ENCODE data around the gene MIF4GD. TPM values are rescaled to one million over a fixed set of nuclear protein-coding genes. Genes with fewer than 3 reads are reported as not detected.

MIF4GD gene
- total RNA-seq, 2 experiments from 2014 or later = 56.9 to 58.5 TPM

DNA sequence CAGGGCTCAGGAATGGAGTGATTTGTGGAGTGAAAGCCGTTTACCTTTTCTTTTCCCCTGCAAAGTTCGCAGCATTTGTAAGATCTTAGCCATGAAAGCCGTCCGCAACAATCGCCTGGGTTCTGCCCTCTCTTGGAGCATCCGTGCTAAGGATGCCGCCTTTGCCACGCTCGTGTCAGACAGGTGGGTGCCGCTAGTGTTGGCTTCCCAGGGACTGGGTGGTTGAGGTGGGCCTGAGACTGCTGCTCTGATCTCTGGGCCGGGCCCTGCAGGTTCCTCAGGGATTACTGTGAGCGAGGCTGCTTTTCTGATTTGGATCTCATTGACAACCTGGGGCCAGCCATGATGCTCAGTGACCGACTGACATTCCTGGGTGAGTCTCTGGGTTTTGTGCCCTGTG lies 38.2 kb downstream of the MIF4GD start:
- Mint-ChIP-seq H3K4me3 (no peak overlapping the region), H3K36me3 (peaks cover 57% of the 10 kb centered on the region), H3K4me1 (no peaks in the 10 kb centered on the region), H3K27ac (no peak overlapping the region), H3K9me3 (ENCODE audit: low read depth) (no peaks in the 10 kb centered on the region), H3K27me3 (no peaks in the 10 kb centered on the region)
- DNase-seq = no peak
- ATAC-seq = no peak
- CTCF ChIA-PET = interaction anchor here (0.9 to 1.3 kb wide), 2 partner anchors 119 to 272 kb away, joined by 4 read pairs; no protein-coding TSS in a partner anchor

DNA sequence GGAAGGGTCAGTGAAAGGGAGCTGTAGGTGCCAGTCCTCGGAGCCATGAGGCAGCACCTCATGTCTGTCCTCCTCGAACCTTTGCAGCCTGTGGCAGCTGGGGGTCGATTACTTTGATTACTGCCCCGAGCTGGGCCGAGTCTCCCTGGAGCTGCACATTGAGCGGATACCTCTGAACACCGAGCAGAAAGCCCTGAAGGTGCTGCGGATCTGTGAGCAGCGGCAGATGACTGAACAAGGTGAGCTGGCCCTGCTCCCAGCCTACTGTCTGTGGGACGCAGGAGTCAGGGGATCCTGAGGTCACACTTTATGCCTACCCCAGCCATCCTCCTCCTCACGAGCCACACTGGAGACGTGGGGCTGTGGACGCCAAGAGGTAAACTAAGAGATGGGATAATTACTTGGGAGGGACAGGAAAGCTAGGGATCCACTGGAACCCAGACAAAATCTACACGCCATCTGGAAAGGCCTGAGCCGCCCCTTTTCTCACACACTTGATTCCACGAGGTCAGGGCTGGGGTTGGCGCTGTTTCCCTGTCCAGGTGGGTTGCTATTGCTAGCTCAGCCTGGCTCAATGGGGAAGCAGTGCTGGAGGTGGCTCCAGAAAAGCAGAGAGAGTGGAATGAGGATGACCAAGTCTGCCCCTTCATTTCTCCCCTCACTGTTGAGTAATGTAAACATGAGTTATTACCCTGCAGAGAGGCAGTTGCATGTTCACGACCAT lies 39.1 kb downstream of the MIF4GD start:
- Mint-ChIP-seq H3K27ac (no peak overlapping the region), H3K9me3 (ENCODE audit: low read depth) (no peaks in the 10 kb centered on the region), H3K4me3 (no peak overlapping the region), H3K36me3 (peaks cover 54% of the 10 kb centered on the region), H3K27me3 (no peaks in the 10 kb centered on the region), H3K4me1 (no peaks in the 10 kb centered on the region)
- DNase-seq (no peak), ATAC-seq (no peak)
- CTCF ChIA-PET = interaction anchor here (0.6 to 1.4 kb wide), 3 partner anchors 30 to 318 kb away, joined by 3 to 4 read pairs (median 3); no protein-coding TSS in a partner anchor

GRCh38 chr17:75231071-75231470 lies 40.0 kb downstream of the MIF4GD start:
- DNase-seq (no peak), ATAC-seq (no peak)
- no peaks in the 10 kb centered on the region for H3K4me1 Mint-ChIP-seq
- H3K4me3 Mint-ChIP-seq = no peak overlapping the region
- no peaks in the 10 kb centered on the region for H3K27me3 Mint-ChIP-seq
- H3K9me3 Mint-ChIP-seq (ENCODE audit: low read depth) = no peaks in the 10 kb centered on the region
- CTCF ChIA-PET = interaction anchor here (1.4 to 3.6 kb wide), 2 partner anchors 9 to 30 kb away, joined by 3 to 23 read pairs; no protein-coding TSS in a partner anchor
- H3K36me3 Mint-ChIP-seq = peaks cover 54% of the 10 kb centered on the region
- H3K27ac Mint-ChIP-seq = no peak overlapping the region

- CTCF ChIA-PET = interaction anchor here (1.1 to 3.6 kb wide), 4 partner anchors 11 to 115 kb away, joined by 3 to 23 read pairs (median 4); no protein-coding TSS in a partner anchor
- no peaks in the 10 kb centered on the region for H3K27me3 Mint-ChIP-seq
- H3K9me3 Mint-ChIP-seq (ENCODE audit: low read depth) = no peaks in the 10 kb centered on the region
- ATAC-seq (no peak), DNase-seq (no peak)
- no peaks in the 10 kb centered on the region for H3K4me1 Mint-ChIP-seq
- no peak overlapping the region for H3K4me3 Mint-ChIP-seq
- H3K36me3 Mint-ChIP-seq = peaks cover 56% of the 10 kb centered on the region
- no peak overlapping the region for H3K27ac Mint-ChIP-seq
Observed at GRCh38 chr17:75228847-75229246, 42.2 kb downstream of the MIF4GD start.

DNA sequence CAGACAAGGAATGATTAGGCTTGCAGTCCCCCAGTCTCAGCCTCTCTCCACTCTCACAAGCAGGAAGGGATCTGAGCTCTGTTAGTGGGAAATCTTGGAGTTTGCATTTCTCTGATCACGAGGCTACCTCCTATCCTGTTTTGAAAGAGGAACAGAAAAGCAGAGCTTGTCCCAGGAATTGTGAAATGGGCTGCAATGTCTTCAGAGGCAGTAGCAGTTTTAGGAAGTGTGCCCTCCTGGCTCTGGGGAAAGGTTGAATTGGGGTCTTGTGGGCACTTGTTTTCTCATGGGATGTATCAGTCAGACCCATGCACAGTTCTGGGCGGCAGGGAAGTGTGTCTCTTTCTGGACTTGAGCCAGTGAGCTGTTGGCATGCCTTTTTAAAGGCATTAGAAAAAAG lies 42.7 kb downstream of the MIF4GD start:
- CTCF ChIA-PET = interaction anchor here (1.1 to 3.6 kb wide), 4 partner anchors 12 to 114 kb away, joined by 3 to 23 read pairs (median 4); no protein-coding TSS in a partner anchor
- Mint-ChIP-seq H3K9me3 (ENCODE audit: low read depth) (no peaks in the 10 kb centered on the region), H3K4me3 (no peak overlapping the region), H3K4me1 (no peaks in the 10 kb centered on the region), H3K36me3 (peaks cover 58% of the 10 kb centered on the region), H3K27me3 (no peaks in the 10 kb centered on the region), H3K27ac (no peak overlapping the region)
- ATAC-seq (no peak), DNase-seq (no peak)

- no peaks in the 10 kb centered on the region for H3K4me1 Mint-ChIP-seq
- H3K9me3 Mint-ChIP-seq (ENCODE audit: low read depth) = no peaks in the 10 kb centered on the region
- H3K27ac Mint-ChIP-seq = no peak overlapping the region
- H3K36me3 Mint-ChIP-seq = peaks cover 55% of the 10 kb centered on the region
- DNase-seq (no peak), ATAC-seq (no peak)
- CTCF ChIA-PET = interaction anchor here (3.6 kb wide), 1 partner anchor 12 kb away, joined by 23 read pairs; no protein-coding TSS in a partner anchor
- H3K4me3 Mint-ChIP-seq = no peak overlapping the region
- no peaks in the 10 kb centered on the region for H3K27me3 Mint-ChIP-seq
Observed at GRCh38 chr17:75227729-75228128, 43.3 kb downstream of the MIF4GD start.

DNA sequence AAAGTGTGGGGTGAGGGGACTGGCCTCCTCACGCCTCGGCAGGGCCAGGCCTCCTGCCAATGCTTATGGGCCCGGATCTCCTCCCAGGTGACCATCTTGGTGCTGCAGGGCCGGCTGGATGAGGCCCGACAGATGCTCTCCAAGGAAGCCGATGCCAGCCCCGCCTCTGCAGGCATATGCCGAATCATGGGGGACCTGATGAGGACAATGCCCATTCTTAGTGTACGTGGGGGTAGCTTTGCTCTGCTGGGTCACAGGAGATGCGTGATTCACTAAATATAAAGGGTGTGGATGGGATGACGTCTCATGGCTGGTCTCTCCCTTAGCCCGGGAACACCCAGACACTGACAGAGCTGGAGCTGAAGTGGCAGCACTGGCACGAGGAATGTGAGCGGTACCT lies 46.0 kb downstream of the MIF4GD start:
- CTCF ChIA-PET = interaction anchor here (0.5 to 1.6 kb wide), 5 partner anchors 13 to 111 kb away, joined by 3 to 4 read pairs (median 3); no protein-coding TSS in a partner anchor
- no peaks in the 10 kb centered on the region for H3K4me1 Mint-ChIP-seq
- no peaks in the 10 kb centered on the region for H3K9me3 Mint-ChIP-seq (ENCODE audit: low read depth)
- DNase-seq (no peak), ATAC-seq (no peak)
- no peak overlapping the region for H3K27ac Mint-ChIP-seq
- H3K36me3 Mint-ChIP-seq = peaks cover 44% of the 10 kb centered on the region
- H3K27me3 Mint-ChIP-seq = no peaks in the 10 kb centered on the region
- no peak overlapping the region for H3K4me3 Mint-ChIP-seq

GRCh38 chr17:75219815-75220214 lies 51.2 kb downstream of the MIF4GD start:
- H3K9me3 Mint-ChIP-seq (ENCODE audit: low read depth) = no peaks in the 10 kb centered on the region
- no peak overlapping the region for H3K4me3 Mint-ChIP-seq
- H3K27ac Mint-ChIP-seq = no peak overlapping the region
- H3K4me1 Mint-ChIP-seq = no peaks in the 10 kb centered on the region
- ATAC-seq (no peak), DNase-seq (no peak)
- peaks cover 47% of the 10 kb centered on the region for H3K36me3 Mint-ChIP-seq
- no peaks in the 10 kb centered on the region for H3K27me3 Mint-ChIP-seq
- CTCF ChIA-PET = interaction anchor here (0.7 to 2.5 kb wide), 5 partner anchors 11 to 23 kb away, joined by 3 to 9 read pairs (median 6); no protein-coding TSS in a partner anchor

GRCh38 chr17:75218131-75218530 lies 52.9 kb downstream of the MIF4GD start:
- H3K27me3 Mint-ChIP-seq = no peaks in the 10 kb centered on the region
- no peak overlapping the region for H3K27ac Mint-ChIP-seq
- CTCF ChIA-PET = interaction anchor here (1.4 kb wide), 1 partner anchor 46 kb away, joined by 4 read pairs; no protein-coding TSS in a partner anchor
- H3K36me3 Mint-ChIP-seq = peaks cover 48% of the 10 kb centered on the region
- ATAC-seq (no peak), DNase-seq (no peak)
- no peaks in the 10 kb centered on the region for H3K4me1 Mint-ChIP-seq
- no peak overlapping the region for H3K4me3 Mint-ChIP-seq
- no peaks in the 10 kb centered on the region for H3K9me3 Mint-ChIP-seq (ENCODE audit: low read depth)

Other genes starting within 250 kb of the MIF4GD start
- gene ATP5PD, start 224.3 kb downstream of the MIF4GD start, total RNA-seq = 100 to 1,000 TPM; 188 to 210 TPM
- gene KCTD2, start 224.0 kb downstream of the MIF4GD start, total RNA-seq = 10 to 100 TPM; 16.8 to 19.1 TPM
- gene SLC16A5, start 183.3 kb downstream of the MIF4GD start, total RNA-seq = 1 to 10 TPM; 2.3 to 3.2 TPM
- gene ARMC7, start 161.3 kb downstream of the MIF4GD start, total RNA-seq = 10 to 100 TPM; 13.5 to 14.5 TPM
- gene NT5C, start 139.5 kb downstream of the MIF4GD start, total RNA-seq = 10 to 100 TPM; 65.2 to 73.1 TPM
- gene JPT1, start 116.7 kb downstream of the MIF4GD start, total RNA-seq = 100 to 1,000 TPM; 277 to 301 TPM
- 100 to 1,000 TPM; 469 to 639 TPM for gene SUMO2, start 88.3 kb downstream of the MIF4GD start, total RNA-seq
- 100 to 1,000 TPM; 164 to 176 TPM for gene NUP85, start 65.6 kb downstream of the MIF4GD start, total RNA-seq
- 10 to 100 TPM; 84.6 to 90.2 TPM for gene GGA3, start 9.6 kb downstream of the MIF4GD start, total RNA-seq
- gene MRPS7, start 9.4 kb downstream of the MIF4GD start, total RNA-seq = 10 to 100 TPM; 49.5 to 56.9 TPM
- 10 to 100 TPM; 46.3 to 66.4 TPM for gene SLC25A19, start 18.2 kb upstream of the MIF4GD start, total RNA-seq
- gene GRB2, start 134.4 kb upstream of the MIF4GD start, total RNA-seq = 100 to 1,000 TPM; 138 to 179 TPM
- gene TMEM94, start 185.4 kb upstream of the MIF4GD start, total RNA-seq = 100 to 1,000 TPM in 1 of 2 experiments, 10 to 100 TPM in 1; 83.7 to 106 TPM
- 1 to 10 TPM; 2.3 to 4.5 TPM for gene CASKIN2, start 244.3 kb upstream of the MIF4GD start, total RNA-seq
- 10 to 100 TPM; 92.0 to 97.7 TPM for gene TSEN54, start 245.3 kb upstream of the MIF4GD start, total RNA-seq

All from activated CD8-positive, alpha-beta memory T cell treated with anti-CD3 and anti-CD28 coated beads, Interleukin-2, amount 10 ng/mL, durations not matched to agents 7 days and 5 days (primary cell).